GM12872 (cell line): Measurements from ENCODE around the gene ISOC2.

Experiments used
- TF ChIP-seq, protein P1 (sequence below): IDR thresholded peaks from 3 replicates; pipeline ENCODE4 v1.5.1; 2011; ENCODE audit warnings: low read depth, mild to moderate bottlenecking, low read length, moderate library complexity; ENCODE audit not compliant: insufficient read depth

ISOC2 gene

DNA sequence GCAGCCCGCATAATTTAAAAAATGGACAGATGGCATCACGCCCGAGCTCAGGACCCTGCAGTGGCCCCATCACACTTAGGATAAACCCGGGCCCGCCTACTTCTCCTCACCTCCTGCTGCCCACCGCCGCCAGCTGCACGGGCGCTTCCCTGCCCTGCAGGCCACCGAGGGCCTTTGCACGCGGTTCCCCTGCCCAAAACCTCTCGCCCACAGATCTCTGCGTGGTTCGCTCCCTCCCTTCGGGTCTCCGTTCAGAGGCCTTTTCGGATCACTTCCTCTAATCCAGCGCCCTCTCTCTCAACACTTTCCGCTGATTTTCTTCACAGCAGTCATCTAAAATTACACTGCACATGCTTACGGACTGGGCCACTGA is 20.1 kb downstream of the ISOC2 start:
- TF ChIP-seq, protein P1, sequence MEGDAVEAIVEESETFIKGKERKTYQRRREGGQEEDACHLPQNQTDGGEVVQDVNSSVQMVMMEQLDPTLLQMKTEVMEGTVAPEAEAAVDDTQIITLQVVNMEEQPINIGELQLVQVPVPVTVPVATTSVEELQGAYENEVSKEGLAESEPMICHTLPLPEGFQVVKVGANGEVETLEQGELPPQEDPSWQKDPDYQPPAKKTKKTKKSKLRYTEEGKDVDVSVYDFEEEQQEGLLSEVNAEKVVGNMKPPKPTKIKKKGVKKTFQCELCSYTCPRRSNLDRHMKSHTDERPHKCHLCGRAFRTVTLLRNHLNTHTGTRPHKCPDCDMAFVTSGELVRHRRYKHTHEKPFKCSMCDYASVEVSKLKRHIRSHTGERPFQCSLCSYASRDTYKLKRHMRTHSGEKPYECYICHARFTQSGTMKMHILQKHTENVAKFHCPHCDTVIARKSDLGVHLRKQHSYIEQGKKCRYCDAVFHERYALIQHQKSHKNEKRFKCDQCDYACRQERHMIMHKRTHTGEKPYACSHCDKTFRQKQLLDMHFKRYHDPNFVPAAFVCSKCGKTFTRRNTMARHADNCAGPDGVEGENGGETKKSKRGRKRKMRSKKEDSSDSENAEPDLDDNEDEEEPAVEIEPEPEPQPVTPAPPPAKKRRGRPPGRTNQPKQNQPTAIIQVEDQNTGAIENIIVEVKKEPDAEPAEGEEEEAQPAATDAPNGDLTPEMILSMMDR = no peak

DNA sequence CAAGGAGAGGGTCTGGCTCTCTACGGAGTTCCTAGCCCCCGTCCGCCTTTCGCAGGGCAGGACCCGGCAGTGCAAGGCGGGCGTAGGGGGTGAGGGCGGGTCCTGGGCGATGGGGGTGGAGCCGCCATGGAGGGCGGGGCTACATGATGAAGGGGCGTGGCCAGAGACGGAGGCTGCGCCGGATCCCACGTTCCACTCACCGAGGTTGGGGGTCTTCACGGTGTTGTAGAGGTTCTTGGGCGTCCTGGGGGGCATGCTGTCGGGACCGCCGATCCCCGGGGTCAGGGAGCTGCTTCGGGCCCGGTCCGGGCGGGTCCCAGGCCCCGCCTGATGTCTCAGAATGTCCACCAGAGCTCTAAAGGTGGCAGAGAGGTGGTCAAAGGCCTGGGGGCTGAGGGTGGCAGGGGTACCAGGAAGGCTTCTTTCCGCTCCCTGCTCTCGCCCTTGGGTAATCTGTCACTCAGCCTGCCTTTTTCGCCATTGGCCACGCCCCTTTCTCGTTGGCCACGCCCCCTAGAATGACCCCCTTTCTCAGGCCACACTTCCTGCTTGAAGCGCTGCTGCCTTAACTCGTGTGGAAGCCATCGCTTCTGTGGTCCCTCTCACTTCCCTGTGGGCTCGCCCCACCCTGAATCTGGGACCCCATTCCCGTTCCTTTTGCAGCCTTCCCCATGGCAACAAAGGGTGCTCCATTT is 20.9 kb downstream of the ISOC2 start:
- TF ChIP-seq, protein P1 = no peak

DNA sequence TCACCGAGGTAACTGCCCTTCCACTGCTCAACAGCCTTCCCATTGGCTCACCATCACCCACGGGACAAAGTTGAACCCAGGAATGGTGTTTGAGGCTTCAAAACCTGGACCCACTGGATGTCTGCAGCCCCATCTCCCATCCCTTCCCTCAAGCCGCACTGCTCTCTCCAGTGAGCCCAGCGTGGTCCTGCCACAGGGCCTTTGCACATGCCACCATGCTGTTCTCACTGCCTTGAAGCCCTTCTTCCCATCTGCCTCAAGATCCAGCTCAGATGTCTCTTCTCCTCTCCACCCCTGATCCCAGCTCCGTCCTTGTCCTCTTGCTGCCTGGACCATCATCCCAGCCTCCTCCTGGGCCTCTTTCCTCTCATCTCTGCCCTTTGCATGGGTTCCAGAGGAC is 22.4 kb downstream of the ISOC2 start:
- TF ChIP-seq, protein P1 = no peak

DNA sequence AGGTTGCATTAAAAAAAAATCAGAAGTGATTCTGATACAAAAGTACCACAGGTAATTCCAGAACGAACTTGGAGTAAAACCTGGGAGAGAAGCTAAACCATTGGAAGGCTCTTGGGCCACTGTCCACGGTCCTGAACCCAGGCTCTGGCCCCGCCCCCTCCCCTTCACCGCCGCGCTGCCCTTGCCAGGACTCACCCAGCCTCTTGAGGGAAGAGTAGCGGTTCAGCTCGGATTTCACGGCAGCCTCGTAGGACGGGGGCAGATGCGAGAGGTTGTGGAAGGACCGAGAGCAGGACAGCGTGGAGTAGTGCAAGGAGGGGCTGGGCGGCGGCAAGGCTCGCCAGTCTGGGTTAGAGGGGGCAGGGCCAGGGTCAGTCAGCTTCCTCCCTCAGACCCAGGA is 24.0 kb downstream of the ISOC2 start:
- TF ChIP-seq, protein P1 = no peak

- TF ChIP-seq, protein P1 = no peak
These were observed 24.6 kb downstream of the ISOC2 start for GRCh38 chr19:55436847-55437246.

DNA sequence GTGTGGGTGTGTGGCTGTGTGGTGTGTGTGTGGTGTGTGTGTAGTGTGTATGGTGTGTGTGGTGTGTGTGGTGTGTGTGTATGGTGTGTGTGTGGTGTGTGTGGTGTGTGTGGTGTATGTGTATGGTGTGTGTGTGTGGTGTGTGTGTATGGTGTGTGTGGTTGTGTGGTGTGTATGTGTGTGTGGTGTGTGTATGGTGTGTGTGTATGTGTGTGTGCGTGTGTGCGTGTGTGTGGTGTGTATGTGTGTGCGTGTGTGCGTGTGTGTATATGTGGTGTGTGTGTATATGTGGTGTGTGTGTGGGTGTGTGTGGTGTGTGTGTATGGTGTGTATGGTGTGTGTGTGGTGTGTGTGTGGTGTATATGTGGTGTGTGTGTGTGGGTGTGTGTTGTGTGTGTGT is 26.4 kb downstream of the ISOC2 start:
- TF ChIP-seq, protein P1 = no peak

DNA sequence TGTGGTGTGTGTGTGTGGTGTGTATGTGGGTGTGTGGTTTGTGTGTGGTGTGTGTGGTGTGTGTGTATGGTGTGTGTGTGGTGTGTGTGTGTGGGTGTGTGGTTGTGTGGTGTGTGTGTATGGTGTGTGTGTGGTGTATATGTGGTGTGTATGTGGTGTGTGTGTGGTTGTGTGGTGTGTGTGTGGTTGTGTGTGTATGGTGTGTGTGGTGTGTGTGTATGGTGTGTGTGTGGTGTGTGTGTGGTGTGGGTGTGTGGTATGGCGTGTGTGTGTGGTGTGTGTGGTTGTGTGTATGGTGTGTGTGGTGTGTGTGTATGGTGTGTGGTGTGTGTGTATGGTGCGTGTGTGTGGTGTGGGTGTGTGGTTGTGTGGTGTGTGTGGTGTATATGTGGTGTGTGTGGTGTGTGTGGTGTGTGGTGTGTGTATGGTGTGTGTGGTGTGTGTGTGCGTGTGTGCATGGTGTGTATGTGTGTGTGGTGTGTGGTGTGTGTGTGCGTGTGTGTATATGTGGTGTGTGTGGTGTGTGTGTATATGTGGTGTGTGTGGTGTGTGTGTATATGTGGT is 27.0 kb downstream of the ISOC2 start:
- TF ChIP-seq, protein P1 = no peak

GRCh38 chr19:55433292-55433691 is 28.1 kb downstream of the ISOC2 start:
- TF ChIP-seq, protein P1 = no peak
